SK-N-SH (cell line): ENCODE results near the gene UBA5. TPM values are rescaled to one million over a fixed set of nuclear protein-coding genes. Genes with fewer than 3 reads are reported as not detected.

Source experiments
- CTCF ChIA-PET: fragments of 300-600, 350-600 bp; formaldehyde crosslinking; extraction: SDS; loops from one replicate; lab custom pipeline; 2021; lab: Yijun Ruan, JAX
- POLR2A ChIA-PET: fragments of 350-600 bp; sonication (Branson Sonifier 250); formaldehyde crosslinking; extraction: SDS; loops from one replicate; lab custom pipeline; 2020; ENCODE audit warnings: antibody characterized with exemption, inconsistent platforms; lab: Yijun Ruan, JAX
- DNase-seq: peaks from one replicate; pipeline ENCODE4 v3.0.0; 2012
- H2AFZ ChIP-seq: fragments of 200-600 bp; sonication (generic); 2 replicates; pipeline ENCODE4 v1.8.1; 2016; ENCODE audit warnings: antibody characterized with exemption, mild to moderate bottlenecking, low read depth
- H3F3A ChIP-seq: fragments of 200-600 bp; sonication (generic); replicated peaks from 2 replicates; pipeline ENCODE3; 2016; ENCODE audit warnings: antibody characterized with exemption, mild to moderate bottlenecking; ENCODE audit not compliant: insufficient read depth
- H3K27ac ChIP-seq, 2 experiments: fragments of 200-500 bp in 1 of 2; fragments of 200-600 bp in 1 of 2; sonication (Bioruptor generic) in 1 of 2; sonication (generic), shearing (Covaris generic) in 1 of 2; 2 replicates each; pipeline versions ENCODE4 v1.5.1 to v1.6.1; 2014 to 2016; ENCODE audit warnings: low read depth in 2 of 2, inconsistent platforms in 1 of 2, low read length in 1 of 2, mild to moderate bottlenecking in 1 of 2, mixed read lengths in 1 of 2
- H3K27me3 ChIP-seq: fragments of 200-600 bp; sonication (generic), shearing (Covaris generic); 2 replicates; pipeline ENCODE4 v1.6.1; 2016; ENCODE audit warnings: mixed run types; ENCODE audit not compliant: insufficient read depth
- H3K36me3 ChIP-seq, 2 experiments: fragments of 200-500 bp in 1 of 2; fragments of 200-600 bp in 1 of 2; sonication (Bioruptor generic) in 1 of 2; sonication (generic) in 1 of 2; replicated peaks in 1 of 2; 2 replicates each; pipeline versions ENCODE3 to v1.5.1; 2014 to 2016; ENCODE audit warnings: low read length in 1 of 2, mild to moderate bottlenecking in 1 of 2; ENCODE audit not compliant: insufficient read depth in 2 of 2, control insufficient read depth in 1 of 2
- H3K4me1 ChIP-seq, 2 experiments: fragments of 200-500 bp in 1 of 2; fragments of 200-600 bp in 1 of 2; sonication (Bioruptor generic) in 1 of 2; sonication (generic), shearing (Covaris generic) in 1 of 2; 2 replicates each; pipeline versions ENCODE4 v1.5.1 to v1.6.1; 2014 to 2016; ENCODE audit warnings: low read depth in 1 of 2, low read length in 1 of 2, mixed run types in 1 of 2; ENCODE audit not compliant: insufficient read depth in 2 of 2, control insufficient read depth in 1 of 2
- H3K4me2 ChIP-seq: fragments of 200-600 bp; sonication (generic), shearing (Covaris generic); 2 replicates; pipeline ENCODE4 v1.6.1; 2017; ENCODE audit warnings: mixed run types
- H3K4me3 ChIP-seq, 2 experiments: fragments of 200-500 bp in 1 of 2; fragments of 200-600 bp in 1 of 2; sonication (Bioruptor generic) in 1 of 2; sonication (generic), shearing (Covaris generic) in 1 of 2; 2 replicates each; pipeline versions ENCODE4 v1.5.1 to v1.8.1; 2014 to 2016; ENCODE audit warnings: low read depth in 2 of 2, inconsistent platforms in 1 of 2, low read length in 1 of 2, mild to moderate bottlenecking in 1 of 2, mixed read lengths in 1 of 2, moderate library complexity in 1 of 2
- H3K79me2 ChIP-seq: fragments of 200-600 bp; sonication (generic); 2 replicates; pipeline ENCODE4 v1.8.1; 2017; ENCODE audit warnings: mild to moderate bottlenecking; ENCODE audit not compliant: insufficient read depth
- H3K9ac ChIP-seq: fragments of 200-600 bp; sonication (generic); 2 replicates; pipeline ENCODE4 v1.6.1; 2017; ENCODE audit warnings: mixed run types
- H3K9me2 ChIP-seq: fragments of 200-600 bp; sonication (generic); 2 replicates; pipeline ENCODE4 v1.6.1; 2017; ENCODE audit warnings: mixed run types
- H3K9me3 ChIP-seq: fragments of 200-600 bp; sonication (generic); 2 replicates; pipeline ENCODE4 v1.6.1; 2017; ENCODE audit warnings: mixed run types, mild to moderate bottlenecking, moderate library complexity
- H4K20me1 ChIP-seq: fragments of 200-600 bp; sonication (generic); 2 replicates; pipeline ENCODE4 v1.6.1; 2017; ENCODE audit warnings: mild to moderate bottlenecking, mixed run types; ENCODE audit not compliant: insufficient read depth
- EP300 ChIP-seq, 2 experiments: IDR thresholded peaks; 2 replicates each; pipeline versions ENCODE4 v1.4.0 to v1.6.1; 2012; ENCODE audit warnings: borderline replicate concordance in 1 of 2, low read depth in 1 of 2, low read length in 1 of 2
- FOXJ3 ChIP-seq: sonication (generic); formaldehyde crosslinking; IDR thresholded peaks from 2 replicates; pipeline ENCODE4 v1.5.1; 2020; ENCODE audit warnings: mild to moderate bottlenecking, missing genetic modification reagents
- GABPA ChIP-seq: IDR thresholded peaks from 2 replicates; pipeline ENCODE4 v1.4.0; 2012; ENCODE audit warnings: low read depth, mild to moderate bottlenecking
- MEF2A ChIP-seq: IDR thresholded peaks from 2 replicates; pipeline ENCODE4 v1.4.0; 2012; ENCODE audit warnings: low read depth, borderline replicate concordance
- MXI1 ChIP-seq: IDR thresholded peaks from 2 replicates; pipeline ENCODE4 v1.6.1; 2012; ENCODE audit warnings: mild to moderate bottlenecking, low read depth, low read length, improper control_type of control experiment
- RCOR1 ChIP-seq: fragments of 150-350 bp; IDR thresholded peaks from 2 replicates; pipeline ENCODE4 v1.6.1; 2017; ENCODE audit warnings: antibody characterized with exemption, low read length
- SIN3A ChIP-seq: IDR thresholded peaks from 2 replicates; pipeline ENCODE4 v1.6.1; 2012; ENCODE audit warnings: low read depth, mild to moderate bottlenecking, low read length, moderate library complexity, borderline replicate concordance
- TAF1 ChIP-seq: IDR thresholded peaks from 2 replicates; pipeline ENCODE4 v1.6.1; 2012; ENCODE audit warnings: low read depth, mild to moderate bottlenecking, low read length, moderate library complexity, borderline replicate concordance
- TCF12 ChIP-seq: IDR thresholded peaks from 2 replicates; pipeline ENCODE4 v1.4.0; 2012
- WGBS: methylation state at CpG from one replicate; pipeline ENCODE4 v1.1.6; 2017; ENCODE audit warnings: low lambda C conversion rate; 5-methylcytosine and 5-hydroxymethylcytosine counted together
- polyA plus RNA-seq, 3 experiments: library from polyadenylated mRNA; depleted of rRNA; stranded (reverse); fragments of >200 nt; gene quantifications; 2 replicates each; pipeline ENCODE4 v1.2.3, GENCODE V29; 2012
- TF ChIP-seq, protein P1 (sequence below): IDR thresholded peaks from 2 replicates; pipeline ENCODE4 v1.4.0; 2012; ENCODE audit warnings: low read depth, borderline replicate concordance
- TF ChIP-seq, protein P2 (sequence below): IDR thresholded peaks from 2 replicates; pipeline ENCODE4 v1.4.0; 2012; ENCODE audit warnings: low read depth, borderline replicate concordance
- TF ChIP-seq, protein P3 (sequence below): IDR thresholded peaks from 2 replicates; pipeline ENCODE4 v1.4.0; 2012; ENCODE audit warnings: low read depth
- TF ChIP-seq, protein P4 (sequence below): fragments of 150-350 bp; IDR thresholded peaks from 2 replicates; pipeline ENCODE4 v1.6.1; 2017; ENCODE audit warnings: antibody characterized with exemption, low read length, low read depth, borderline replicate concordance
- TF ChIP-seq, protein P5 (sequence below): fragments of 200-600 bp; sonication (generic); IDR thresholded peaks from 2 replicates; pipeline ENCODE4 v1.6.1; 2017; ENCODE audit warnings: antibody characterized with exemption, mild to moderate bottlenecking, moderate library complexity

The UBA5 gene
- polyA plus RNA-seq, 1 of the 3 experiments (the other 2 are of a cell fraction) = 38.3 TPM

DNA sequence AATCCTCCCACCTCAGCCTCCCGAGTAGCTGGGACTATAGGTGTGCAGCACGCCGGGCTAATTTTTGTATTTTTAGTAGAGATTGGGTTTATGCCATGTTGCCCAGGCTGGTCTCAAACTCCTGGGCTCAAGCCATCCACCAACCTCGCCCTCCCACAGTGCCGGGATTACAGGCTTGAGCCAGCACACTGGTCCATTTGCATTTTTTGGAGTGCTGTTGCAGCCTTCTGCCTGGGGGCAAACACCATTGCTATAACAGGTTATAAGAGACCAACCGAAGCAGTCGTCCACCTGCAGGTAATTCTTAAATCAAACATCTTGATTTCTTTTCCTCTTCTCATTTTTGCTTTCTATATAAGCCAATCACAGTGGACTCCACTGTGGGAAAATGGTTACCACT lies 35.3 kb upstream of the UBA5 start:
- Histone ChIP-seq H3K4me3 (no peak overlapping the region), H3F3A (peaks cover 16% of the 10 kb centered on the region)

DNA sequence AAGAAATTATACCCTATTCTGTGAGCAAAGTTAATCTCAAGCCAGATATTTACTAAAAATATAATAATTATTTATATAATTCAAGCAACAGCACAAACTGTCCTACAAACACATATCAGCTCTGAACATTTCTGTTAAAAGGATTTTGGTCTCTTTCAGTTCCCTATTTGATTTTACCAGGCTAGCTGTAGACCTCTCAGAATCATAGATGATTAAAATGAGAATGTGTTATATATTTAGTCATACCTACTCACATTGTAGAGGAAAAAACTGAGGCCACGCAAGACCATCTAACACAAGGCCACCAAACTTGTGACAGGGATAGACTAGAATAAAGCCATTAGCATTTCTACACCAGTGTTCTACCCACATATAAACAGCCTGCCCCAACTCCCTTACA lies 34.5 kb upstream of the UBA5 start:
- Histone ChIP-seq H3K4me1 (peaks cover 0 to 31% of the 10 kb centered on the region in 2 experiments; a peak in 3 of 4 replicates), H4K20me1 (no peaks in the 10 kb centered on the region), H3K4me2 (no peak overlapping the region), H3K9ac (no peak overlapping the region), H2AFZ (no peak overlapping the region), H3F3A (peaks cover 23% of the 10 kb centered on the region), H3K36me3 (peaks cover 18 to 32% of the 10 kb centered on the region in 2 experiments), H3K27me3 (no peaks in the 10 kb centered on the region), H3K79me2 (no peaks in the 10 kb centered on the region), H3K9me3 (no peaks in the 10 kb centered on the region), H3K4me3 (no peak overlapping the region), H3K27ac (peak overlapping the region in 1 of 2 experiments; percentile 27; a peak in 2 of 4 replicates), H3K9me2 (no peaks in the 10 kb centered on the region)
- POLR2A ChIA-PET = interaction anchor here (0.8 kb wide), 1 partner anchor 14 kb away, joined by 3 read pairs; no protein-coding TSS in a partner anchor
- DNase-seq = no peak
- TF ChIP-seq, protein P1, sequence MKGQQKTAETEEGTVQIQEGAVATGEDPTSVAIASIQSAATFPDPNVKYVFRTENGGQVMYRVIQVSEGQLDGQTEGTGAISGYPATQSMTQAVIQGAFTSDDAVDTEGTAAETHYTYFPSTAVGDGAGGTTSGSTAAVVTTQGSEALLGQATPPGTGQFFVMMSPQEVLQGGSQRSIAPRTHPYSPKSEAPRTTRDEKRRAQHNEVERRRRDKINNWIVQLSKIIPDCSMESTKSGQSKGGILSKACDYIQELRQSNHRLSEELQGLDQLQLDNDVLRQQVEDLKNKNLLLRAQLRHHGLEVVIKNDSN = no peak
- TF ChIP-seq, protein P2, sequence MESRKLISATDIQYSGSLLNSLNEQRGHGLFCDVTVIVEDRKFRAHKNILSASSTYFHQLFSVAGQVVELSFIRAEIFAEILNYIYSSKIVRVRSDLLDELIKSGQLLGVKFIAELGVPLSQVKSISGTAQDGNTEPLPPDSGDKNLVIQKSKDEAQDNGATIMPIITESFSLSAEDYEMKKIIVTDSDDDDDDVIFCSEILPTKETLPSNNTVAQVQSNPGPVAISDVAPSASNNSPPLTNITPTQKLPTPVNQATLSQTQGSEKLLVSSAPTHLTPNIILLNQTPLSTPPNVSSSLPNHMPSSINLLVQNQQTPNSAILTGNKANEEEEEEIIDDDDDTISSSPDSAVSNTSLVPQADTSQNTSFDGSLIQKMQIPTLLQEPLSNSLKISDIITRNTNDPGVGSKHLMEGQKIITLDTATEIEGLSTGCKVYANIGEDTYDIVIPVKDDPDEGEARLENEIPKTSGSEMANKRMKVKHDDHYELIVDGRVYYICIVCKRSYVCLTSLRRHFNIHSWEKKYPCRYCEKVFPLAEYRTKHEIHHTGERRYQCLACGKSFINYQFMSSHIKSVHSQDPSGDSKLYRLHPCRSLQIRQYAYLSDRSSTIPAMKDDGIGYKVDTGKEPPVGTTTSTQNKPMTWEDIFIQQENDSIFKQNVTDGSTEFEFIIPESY = no peak
- TF ChIP-seq GABPA (no peak), MEF2A (no peak), EP300 (IDR thresholded peaks at IDR 0.05; ENCODE audit: borderline replicate concordance in 1 of 2, low read depth in 1 of 2, low read length in 1 of 2) (no peak), TCF12 (no peak), MXI1 (no peak), RCOR1 (no peak), TAF1 (no peak), SIN3A (no peak), FOXJ3 (CRISPR knock-in tag) (no peak)
- TF ChIP-seq, protein P3, sequence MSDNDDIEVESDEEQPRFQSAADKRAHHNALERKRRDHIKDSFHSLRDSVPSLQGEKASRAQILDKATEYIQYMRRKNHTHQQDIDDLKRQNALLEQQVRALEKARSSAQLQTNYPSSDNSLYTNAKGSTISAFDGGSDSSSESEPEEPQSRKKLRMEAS = no peak
- TF ChIP-seq, protein P4, sequence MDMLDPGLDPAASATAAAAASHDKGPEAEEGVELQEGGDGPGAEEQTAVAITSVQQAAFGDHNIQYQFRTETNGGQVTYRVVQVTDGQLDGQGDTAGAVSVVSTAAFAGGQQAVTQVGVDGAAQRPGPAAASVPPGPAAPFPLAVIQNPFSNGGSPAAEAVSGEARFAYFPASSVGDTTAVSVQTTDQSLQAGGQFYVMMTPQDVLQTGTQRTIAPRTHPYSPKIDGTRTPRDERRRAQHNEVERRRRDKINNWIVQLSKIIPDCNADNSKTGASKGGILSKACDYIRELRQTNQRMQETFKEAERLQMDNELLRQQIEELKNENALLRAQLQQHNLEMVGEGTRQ = no peak
- TF ChIP-seq, protein P5, sequence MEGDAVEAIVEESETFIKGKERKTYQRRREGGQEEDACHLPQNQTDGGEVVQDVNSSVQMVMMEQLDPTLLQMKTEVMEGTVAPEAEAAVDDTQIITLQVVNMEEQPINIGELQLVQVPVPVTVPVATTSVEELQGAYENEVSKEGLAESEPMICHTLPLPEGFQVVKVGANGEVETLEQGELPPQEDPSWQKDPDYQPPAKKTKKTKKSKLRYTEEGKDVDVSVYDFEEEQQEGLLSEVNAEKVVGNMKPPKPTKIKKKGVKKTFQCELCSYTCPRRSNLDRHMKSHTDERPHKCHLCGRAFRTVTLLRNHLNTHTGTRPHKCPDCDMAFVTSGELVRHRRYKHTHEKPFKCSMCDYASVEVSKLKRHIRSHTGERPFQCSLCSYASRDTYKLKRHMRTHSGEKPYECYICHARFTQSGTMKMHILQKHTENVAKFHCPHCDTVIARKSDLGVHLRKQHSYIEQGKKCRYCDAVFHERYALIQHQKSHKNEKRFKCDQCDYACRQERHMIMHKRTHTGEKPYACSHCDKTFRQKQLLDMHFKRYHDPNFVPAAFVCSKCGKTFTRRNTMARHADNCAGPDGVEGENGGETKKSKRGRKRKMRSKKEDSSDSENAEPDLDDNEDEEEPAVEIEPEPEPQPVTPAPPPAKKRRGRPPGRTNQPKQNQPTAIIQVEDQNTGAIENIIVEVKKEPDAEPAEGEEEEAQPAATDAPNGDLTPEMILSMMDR = no peak
- CTCF ChIA-PET = interaction anchor here (1.1 to 1.2 kb wide), 2 partner anchors 16 to 283 kb away, joined by 3 to 4 read pairs; no protein-coding TSS in a partner anchor
- 100% methylated on average over 1 of the region's 1 CpG for WGBS

More for the DNA sequence above, 35.3 kb upstream of the UBA5 start:
- peaks cover 0 to 25% of the 10 kb centered on the region in 2 experiments; a peak in 3 of 4 replicates for H3K4me1 ChIP-seq
- H3K27me3 ChIP-seq = no peaks in the 10 kb centered on the region
- POLR2A ChIA-PET = no interaction called here
- peak overlapping the region in 1 of 2 experiments; percentile 27; a peak in 1 of 4 replicates for H3K27ac ChIP-seq
- no peak overlapping the region for H3K4me2 ChIP-seq
- TF ChIP-seq, protein P2 = no peak
- no peaks in the 10 kb centered on the region for H4K20me1 ChIP-seq
- no peak overlapping the region for H2AFZ ChIP-seq
- DNase-seq = no peak
- no peaks in the 10 kb centered on the region for H3K9me2 ChIP-seq
- no peaks in the 10 kb centered on the region for H3K9me3 ChIP-seq
- peaks cover 19 to 33% of the 10 kb centered on the region in 2 experiments for H3K36me3 ChIP-seq
- CTCF ChIA-PET = interaction anchor here (1.1 to 1.4 kb wide), 2 partner anchors 89 to 282 kb away, joined by 3 to 4 read pairs; no protein-coding TSS in a partner anchor
- no peaks in the 10 kb centered on the region for H3K79me2 ChIP-seq
- no peak overlapping the region for H3K9ac ChIP-seq
- WGBS = 99% methylated on average over 7 of the region's 7 CpGs
